Upper lobe of left lung (tissue), 6 donors: ENCODE data around the gene TIGD3. TPM values are rescaled to one million over a fixed set of nuclear protein-coding genes. Genes with fewer than 3 reads are reported as not detected.

Experiments used
- ATAC-seq, 2 donors: fragments of 200-7000 bp; cut with Tn5 transposase; one replicate each; pipeline ENCODE4 v1.9.1; 2022; ENCODE audit warnings: mild to moderate bottlenecking in 2 of 2, moderate library complexity in 2 of 2; ENCODE audit not compliant: low FRiP score in 2 of 2
- DNase-seq, 2 donors: peaks; one replicate each; pipeline ENCODE4 v3.0.0-alpha.2; 2019 to 2020
- H3K27ac ChIP-seq, 4 donors: fragments of 200-600 bp; sonication (generic); one replicate each; pipeline ENCODE4 v1.5.1; 2016 to 2019
- H3K27me3 ChIP-seq, 4 donors: fragments of 200-600 bp; sonication (generic); one replicate each; pipeline ENCODE4 v1.5.1; 2017 to 2019
- H3K36me3 ChIP-seq, 4 donors: fragments of 200-600 bp; sonication (generic); one replicate each; pipeline ENCODE4 v1.5.1; 2016 to 2019
- H3K4me1 ChIP-seq, 4 donors: fragments of 200-600 bp; sonication (generic); one replicate each; pipeline ENCODE4 v1.5.1; 2018 to 2019
- H3K4me3 ChIP-seq, 4 donors: fragments of 200-600 bp; sonication (generic); one replicate each; pipeline ENCODE4 v1.5.1; 2017 to 2019; ENCODE audit warnings: mild to moderate bottlenecking in 2 of 4, moderate library complexity in 1 of 4
- H3K9me3 ChIP-seq, 4 donors: fragments of 200-600 bp; sonication (generic); one replicate each; pipeline ENCODE4 v1.5.1; 2018 to 2019
- CTCF ChIP-seq, 6 experiments: fragments of 450-650 bp in 4 of 6; fragments of 200-600 bp in 2 of 6; sonication (generic) in 2 of 6; IDR thresholded peaks; one replicate each; pipeline ENCODE4 v1.5.1; 2016 to 2019; ENCODE audit warnings: antibody characterized with exemption in 6 of 6
- EP300 ChIP-seq, 4 donors: sonication (generic); formaldehyde crosslinking; IDR thresholded peaks; one replicate each; pipeline ENCODE4 v1.5.1; 2017; ENCODE audit warnings: antibody characterized with exemption in 4 of 4, control low read depth in 2 of 4
- POLR2A ChIP-seq, 4 donors: fragments of 450-650 bp; IDR thresholded peaks; one replicate each; pipeline ENCODE4 v1.5.1; 2016 to 2017; ENCODE audit warnings: antibody characterized with exemption in 4 of 4, mild to moderate bottlenecking in 2 of 4
- POLR2AphosphoS5 ChIP-seq, 2 donors: sonication (generic); formaldehyde crosslinking; IDR thresholded peaks; one replicate each; pipeline ENCODE4 v1.5.1; 2017; ENCODE audit warnings: antibody characterized with exemption in 2 of 2
- WGBS, 2 donors: methylation state at CpG; one replicate each; pipeline ENCODE4 v1.1.5; 2017 to 2018; 5-methylcytosine and 5-hydroxymethylcytosine counted together
- total RNA-seq, 6 donors: library from RNA; depleted of rRNA in 4 of 6; stranded (reverse); fragments of >200 nt in 4 of 6; gene quantifications; one replicate each; pipeline versions ENCODE4 v1.1.0 to v1.2.1, GENCODE V29; 2016 to 2021
- donor health status: DM: no; HTN: no; CAD: no; lungs with moderate emphysema.
- donor health status: DM: no; HTN: yes; CAD: no; lungs with severe emphysema.

Gene TIGD3
- total RNA-seq, 6 donors from 2014 or later: 0.15 to 0.51 (median 0.35) TPM; not detected in 2

- whole genome bisulfite sequencing, 2 donors: 15 to 21% methylated on average over 5 of the region's 5 CpGs
- H3K27me3 ChIP-seq: no peaks in the 10 kb centered on the region
- peak overlapping the region in 3 of 4 donors; percentile 87 to 97 (median 88) for H3K27ac ChIP-seq
- H3K4me1 ChIP-seq: peaks cover 9 to 36% (median 20%) of the 10 kb centered on the region in 4 donors
- peaks cover 0 to 7% (median 5%) of the 10 kb centered on the region in 4 donors for H3K36me3 ChIP-seq
- DNase-seq (no peak), ATAC-seq (no peak)
- no peak for TF ChIP-seq CTCF (IDR thresholded peaks at IDR 0.05)
- H3K4me3 ChIP-seq: peak overlapping the region; percentile 71 to 99 (median 84)
- H3K9me3 ChIP-seq: no peaks in the 10 kb centered on the region
These were observed 19.8 kb upstream of the TIGD3 start for GRCh38 chr11:65334696-65335295.

GRCh38 chr11:65338676-65339075 lies 15.9 kb upstream of the TIGD3 start:
- no peak for ATAC-seq
- Histone ChIP-seq H3K9me3 (no peaks in the 10 kb centered on the region), H3K36me3 (peaks cover 32 to 44% (median 41%) of the 10 kb centered on the region in 4 donors), H3K4me3 (no peak overlapping the region), H3K27ac (no peak overlapping the region), H3K27me3 (no peaks in the 10 kb centered on the region), H3K4me1 (peaks cover 9 to 29% (median 17%) of the 10 kb centered on the region in 4 donors)
- WGBS, 2 donors: 90 to 91% methylated on average over 7 of the region's 7 CpGs
- no peak for DNase-seq
- TF ChIP-seq CTCF (IDR thresholded peaks at IDR 0.05): no peak

- no peak overlapping the region for H3K4me3 ChIP-seq
- H3K27me3 ChIP-seq: no peaks in the 10 kb centered on the region
- DNase-seq: no peak
- no peak overlapping the region for H3K27ac ChIP-seq
- peaks cover under 1 to 18% (median 8%) of the 10 kb centered on the region in 4 donors for H3K4me1 ChIP-seq
- ATAC-seq: no peak
- 91 to 95% methylated on average over 11 of the region's 11 CpGs for WGBS, 2 donors
- peaks cover 35 to 60% (median 56%) of the 10 kb centered on the region in 4 donors for H3K36me3 ChIP-seq
- H3K9me3 ChIP-seq: no peaks in the 10 kb centered on the region
- TF ChIP-seq EP300 (IDR thresholded peaks at IDR 0.05): no peak
- no peak for TF ChIP-seq POLR2A (IDR thresholded peaks at IDR 0.05)
- no peak for TF ChIP-seq CTCF (IDR thresholded peaks at IDR 0.05)
- TF ChIP-seq POLR2AphosphoS5 (IDR thresholded peaks at IDR 0.05): no peak
These were observed 14.3 kb upstream of the TIGD3 start for GRCh38 chr11:65340226-65340625.

- no peak for TF ChIP-seq EP300 (IDR thresholded peaks at IDR 0.05)
- no peak for TF ChIP-seq POLR2AphosphoS5 (IDR thresholded peaks at IDR 0.05)
- TF ChIP-seq POLR2A (IDR thresholded peaks at IDR 0.05): no peak
- TF ChIP-seq CTCF (IDR thresholded peaks at IDR 0.05): no peak
- DNase-seq: no peak
- no peak for ATAC-seq
- Histone ChIP-seq H3K27ac (no peak overlapping the region), H3K4me1 (peaks cover 0 to 6% (median 3%) of the 10 kb centered on the region in 4 donors), H3K36me3 (peaks cover 50 to 76% (median 72%) of the 10 kb centered on the region in 4 donors), H3K4me3 (no peak overlapping the region), H3K9me3 (no peaks in the 10 kb centered on the region), H3K27me3 (no peaks in the 10 kb centered on the region)
- 88 to 94% methylated on average over 3 of the region's 3 CpGs for WGBS, 2 donors
These were observed 12.7 kb upstream of the TIGD3 start for GRCh38 chr11:65341856-65342255.

GRCh38 chr11:65351511-65351910 lies 3.0 kb upstream of the TIGD3 start:
- H3K36me3 ChIP-seq: peaks cover 31 to 69% (median 57%) of the 10 kb centered on the region in 4 donors
- DNase-seq: no peak

More at GRCh38 chr11:65351511-65351910, 3.0 kb upstream of the TIGD3 start:
- WGBS, 2 donors: 96% methylated on average over 2 of the region's 2 CpGs
- Histone ChIP-seq H3K9me3 (no peaks in the 10 kb centered on the region), H3K4me3 (no peak overlapping the region), H3K4me1 (peaks cover 16 to 22% (median 19%) of the 10 kb centered on the region in 4 donors), H3K27ac (no peak overlapping the region), H3K27me3 (no peaks in the 10 kb centered on the region)
- TF ChIP-seq POLR2A (IDR thresholded peaks at IDR 0.05) (no peak), CTCF (IDR thresholded peaks at IDR 0.05) (no peak), POLR2AphosphoS5 (IDR thresholded peaks at IDR 0.05) (no peak), EP300 (IDR thresholded peaks at IDR 0.05) (no peak)
- ATAC-seq: no peak
